Measurements from ENCODE around the gene LAMTOR3.

The LAMTOR3 gene

GRCh38 chr4:99894161-99894997 lies at the start of gene LAMTOR3:
TSS of gene LAMTOR3 (minus strand) at chr4:99894427. CDS start at chr4:99893963, 464 bp downstream.
- peak; percentile 99 for DNase-seq (ENCODE audit: low spot score)

DNA sequence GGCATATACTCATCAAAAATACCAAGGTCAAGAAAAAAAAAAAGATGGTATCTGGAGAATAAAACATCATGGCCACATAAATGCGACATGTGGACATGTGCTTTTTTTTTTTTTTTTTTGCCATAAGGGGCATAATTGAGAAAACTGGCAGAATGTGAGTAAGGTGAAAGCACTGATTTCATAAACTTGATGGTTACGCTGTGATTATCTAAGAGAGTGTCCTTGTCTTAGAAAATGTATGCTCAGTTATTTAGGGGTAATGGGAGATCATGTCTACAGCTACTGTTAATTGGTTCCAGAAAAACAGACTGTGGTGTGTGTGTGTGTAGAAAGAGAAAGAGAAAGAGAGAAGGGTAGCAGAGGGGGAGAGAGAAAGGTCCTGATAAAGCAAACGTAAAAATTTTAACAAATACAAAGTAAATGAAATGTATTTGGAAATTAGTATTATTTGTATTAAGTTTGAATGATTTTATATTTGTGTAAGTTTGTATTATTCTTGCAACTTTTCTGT lies 44.1 kb upstream of the LAMTOR3 start:
- no peak for DNase-seq (ENCODE audit: low spot score)

DNA sequence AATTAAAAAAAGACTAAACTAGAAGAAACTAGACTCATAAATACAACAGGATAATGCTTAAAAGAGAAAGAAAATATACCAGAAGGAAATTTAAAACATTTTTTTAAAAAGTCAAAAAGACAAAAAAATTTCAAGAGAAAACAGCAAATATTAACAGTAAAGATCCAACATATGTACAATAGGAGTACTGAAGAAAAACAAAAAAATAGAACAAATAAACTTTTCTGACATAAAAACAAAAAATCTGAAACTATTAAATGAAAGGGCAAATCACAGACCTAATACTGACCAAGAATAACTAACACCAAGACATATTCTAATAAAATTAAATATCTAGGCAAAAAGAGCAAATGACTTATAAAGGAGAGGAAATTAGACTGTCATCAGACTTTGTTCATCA lies 40.7 kb upstream of the LAMTOR3 start:
- no peak for DNase-seq (ENCODE audit: low spot score)

DNA sequence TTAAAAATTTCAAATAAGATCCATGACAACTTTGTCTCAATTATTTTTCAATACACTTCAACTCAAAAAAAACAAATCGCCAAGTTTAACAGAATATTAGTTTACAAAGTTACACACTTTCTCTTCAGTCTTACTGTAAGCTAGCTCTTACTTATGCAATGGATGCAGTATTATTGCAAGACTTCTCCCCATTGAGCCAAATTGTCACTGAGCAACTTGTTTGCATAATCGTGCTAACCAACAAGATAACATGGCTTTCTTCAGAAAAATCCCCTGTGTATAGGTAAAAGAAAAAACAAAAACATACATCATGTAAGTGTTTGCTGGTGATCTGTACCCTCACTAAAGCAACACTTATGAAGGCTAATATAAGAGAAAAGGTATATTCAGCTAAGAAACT lies 33.3 kb upstream of the LAMTOR3 start:
- DNase-seq (ENCODE audit: low spot score), result no peak

- no peak for DNase-seq (ENCODE audit: low spot score)
Measured at GRCh38 chr4:99921174-99921573, 26.9 kb upstream of the LAMTOR3 start.

GRCh38 chr4:99918656-99919055 lies 24.4 kb upstream of the LAMTOR3 start:
- no peak for DNase-seq (ENCODE audit: low spot score)

GRCh38 chr4:99917575-99917974 lies 23.3 kb upstream of the LAMTOR3 start:
- no peak for DNase-seq (ENCODE audit: low spot score)

GRCh38 chr4:99915449-99915848 lies 21.2 kb upstream of the LAMTOR3 start:
- no peak for DNase-seq (ENCODE audit: low spot score)

- no peak for DNase-seq (ENCODE audit: low spot score)
Measured at GRCh38 chr4:99894998-99895397, 771 bp upstream of the LAMTOR3 start.

- peak; percentile 19 for DNase-seq (ENCODE audit: low spot score)
Measured at GRCh38 chr4:99893839-99894160, 427 bp downstream of the LAMTOR3 start.

DNA sequence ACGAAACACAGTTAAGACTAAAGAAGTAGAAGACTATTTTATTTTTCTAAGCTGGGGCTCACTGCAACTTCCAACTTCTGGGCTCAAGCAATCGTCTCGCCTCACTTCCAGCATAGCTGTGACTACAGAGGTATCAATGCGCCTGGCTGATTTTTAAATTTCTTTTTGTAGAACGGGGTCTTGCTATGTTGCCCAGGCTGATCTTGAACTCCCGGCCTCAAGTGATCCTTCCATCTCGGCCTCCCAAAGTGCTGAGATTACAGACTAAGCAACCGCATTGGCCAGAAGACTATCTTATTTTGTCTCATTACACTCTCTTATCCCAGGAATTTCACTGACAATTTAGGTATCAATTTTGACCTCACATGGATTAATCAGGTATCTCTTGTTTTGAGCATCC lies 1.2 kb downstream of the LAMTOR3 start:
- no peak for DNase-seq (ENCODE audit: low spot score)

- DNase-seq (ENCODE audit: low spot score), result no peak
Measured at GRCh38 chr4:99891351-99891750, 2.9 kb downstream of the LAMTOR3 start.

DNA sequence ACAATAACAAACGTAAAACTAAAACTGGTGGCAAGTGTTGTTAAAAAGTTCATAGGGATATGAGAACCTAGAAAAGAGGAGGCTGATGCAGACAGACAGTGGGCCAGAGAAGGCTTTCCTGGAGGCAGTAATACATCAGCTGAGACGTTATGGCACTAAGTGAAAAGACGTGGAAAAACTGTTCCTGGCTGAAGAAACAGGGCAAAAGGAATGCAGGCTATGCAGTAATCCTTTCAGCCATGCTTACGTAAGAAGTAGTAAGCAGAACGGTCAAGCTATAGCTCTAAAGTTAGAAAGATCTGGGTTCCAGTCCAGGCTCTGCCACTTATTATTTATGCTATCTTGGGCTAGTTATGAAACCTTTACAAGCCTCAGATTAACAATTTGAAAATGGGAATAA lies 6.4 kb downstream of the LAMTOR3 start:
- DNase-seq (ENCODE audit: low spot score), result peak; percentile 18

GRCh38 chr4:99886146-99886545 lies 8.1 kb downstream of the LAMTOR3 start:
- DNase-seq (ENCODE audit: low spot score), result no peak

GRCh38 chr4:99885687-99886086 lies 8.5 kb downstream of the LAMTOR3 start:
- no peak for DNase-seq (ENCODE audit: low spot score)

- peak; percentile 12 for DNase-seq (ENCODE audit: low spot score)
Measured at GRCh38 chr4:99885063-99885664, 9.1 kb downstream of the LAMTOR3 start.

GRCh38 chr4:99879458-99879857 lies 14.8 kb downstream of the LAMTOR3 start:
- no peak for DNase-seq (ENCODE audit: low spot score)

DNA sequence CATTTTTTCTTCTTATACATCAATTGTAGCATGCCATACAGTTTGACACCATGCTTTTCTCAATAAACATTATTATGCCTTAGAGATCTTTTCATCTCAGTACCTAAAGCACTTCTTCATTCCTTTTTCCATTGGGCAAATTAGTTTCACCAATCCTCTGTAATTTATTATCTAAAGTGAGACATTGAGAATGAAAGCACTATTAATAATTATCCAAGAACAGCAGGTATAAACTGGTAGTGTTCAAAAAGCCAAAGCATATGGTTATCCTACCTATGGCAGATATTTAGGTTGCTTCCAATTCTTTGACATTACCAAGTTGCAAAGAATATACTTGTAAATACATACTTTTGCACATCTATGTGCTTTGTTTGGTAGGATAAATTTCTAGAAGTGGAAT lies 15.6 kb downstream of the LAMTOR3 start:
- no peak for DNase-seq (ENCODE audit: low spot score)

DNA sequence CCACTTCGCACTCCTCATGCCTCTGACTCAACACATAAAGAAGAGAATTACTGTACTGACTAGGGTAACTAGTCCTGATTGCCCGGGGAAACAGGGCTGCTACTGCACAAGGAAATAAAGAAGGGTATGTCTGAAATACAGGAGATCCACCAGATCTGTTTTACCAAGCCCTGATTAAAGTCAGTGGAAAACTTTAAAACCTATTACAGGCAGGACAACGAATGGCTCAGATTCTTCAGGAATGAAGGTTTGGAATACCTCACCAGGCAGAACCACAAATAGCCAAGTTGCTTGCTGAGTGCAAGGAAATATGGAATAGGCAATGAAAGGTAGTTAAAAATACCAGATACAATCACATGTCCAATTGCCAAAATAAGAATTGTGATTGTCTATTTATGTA lies 17.3 kb downstream of the LAMTOR3 start:
- no peak for DNase-seq (ENCODE audit: low spot score)

- no peak for DNase-seq (ENCODE audit: low spot score)
Measured at GRCh38 chr4:99875071-99875470, 19.2 kb downstream of the LAMTOR3 start.

- no peak for DNase-seq (ENCODE audit: low spot score)
Measured at GRCh38 chr4:99872570-99872969, 21.7 kb downstream of the LAMTOR3 start.

DNA sequence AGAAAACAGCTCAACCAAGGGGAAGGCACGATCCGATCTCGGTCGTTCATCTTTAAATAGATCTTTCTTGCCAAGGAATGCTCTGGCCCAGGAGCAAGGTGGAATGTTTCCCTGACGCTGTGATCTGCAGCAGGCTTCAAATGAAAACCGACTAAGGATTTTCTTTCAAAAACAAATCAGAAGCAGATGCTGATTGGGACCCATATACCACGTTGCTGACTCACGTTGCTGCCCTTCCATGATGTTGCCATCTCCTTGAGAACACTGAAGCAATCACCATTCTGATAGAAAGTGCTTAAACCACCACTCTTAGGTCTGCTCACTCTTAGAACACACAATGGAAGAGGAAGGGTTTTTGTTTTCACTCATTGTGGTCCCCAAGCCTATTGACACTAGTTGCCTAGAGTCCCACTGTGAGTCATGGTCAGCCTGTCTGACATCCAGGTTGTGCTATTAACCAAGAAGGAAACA lies 26.1 kb downstream of the LAMTOR3 start:
- peak; percentile 67 for DNase-seq (ENCODE audit: low spot score)

DNA sequence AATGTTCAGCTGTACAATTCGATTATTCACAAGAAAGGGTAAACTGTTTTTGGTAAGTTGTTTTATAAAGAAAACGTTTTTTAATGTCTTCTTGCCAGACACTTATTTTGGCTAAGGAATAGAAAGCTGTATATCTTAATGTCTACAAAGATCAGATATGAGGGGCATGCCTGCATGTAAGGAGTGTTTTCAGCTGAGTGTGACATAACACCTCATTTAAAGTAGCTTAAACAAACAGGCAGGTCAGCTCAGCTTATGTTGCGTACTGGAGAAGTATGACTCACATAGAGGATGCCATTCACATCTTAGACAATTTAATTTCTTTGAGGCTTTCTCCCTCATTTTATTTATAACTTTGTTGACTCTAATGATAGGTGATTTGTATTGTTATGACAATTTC lies 30.4 kb downstream of the LAMTOR3 start:
- no peak for DNase-seq (ENCODE audit: low spot score)
